Right ventricle myocardium superior (tissue), 1 donor: ENCODE measurements around the gene AMT. TPM values are rescaled to one million over a fixed set of nuclear protein-coding genes. Genes with fewer than 3 reads are reported as not detected.

Experiments used
- total RNA-seq: library from RNA; stranded (reverse); fragmentation: NEBNext Ultra II Directional; extraction: Animal tissue kit (Norgen Biotek cat#: 25700); gene quantifications from one replicate; pipeline ENCODE4 v1.2.1, GENCODE V29; 2021
- donor health status: DM: no; HTN: yes; CAD: no; lungs with severe emphysema.

AMT gene
- total RNA-seq, 1 donor from 2014 or later, result 32.2 TPM

Other genes with a start within 250 kb of the AMT start
- gene C3orf62, start 145.2 kb downstream of the AMT start, total RNA-seq, result 2.6 TPM
- 34.7 TPM for gene USP4, start 82.4 kb downstream of the AMT start, total RNA-seq
- 117 TPM for gene GPX1, start 64.1 kb downstream of the AMT start, total RNA-seq
- 255 TPM for gene RHOA, start 10.5 kb downstream of the AMT start, total RNA-seq
- gene TCTA, start 10.1 kb downstream of the AMT start, total RNA-seq, result 13.4 TPM
- gene NICN1, start 6.9 kb upstream of the AMT start, total RNA-seq, result 15.7 TPM
- gene DAG1, start 47.8 kb upstream of the AMT start, total RNA-seq, result 122 TPM
- gene BSN, start 132.0 kb upstream of the AMT start, total RNA-seq, result 0.27 TPM